ENCODE data around the gene VSTM2B.

VSTM2B gene

DNA sequence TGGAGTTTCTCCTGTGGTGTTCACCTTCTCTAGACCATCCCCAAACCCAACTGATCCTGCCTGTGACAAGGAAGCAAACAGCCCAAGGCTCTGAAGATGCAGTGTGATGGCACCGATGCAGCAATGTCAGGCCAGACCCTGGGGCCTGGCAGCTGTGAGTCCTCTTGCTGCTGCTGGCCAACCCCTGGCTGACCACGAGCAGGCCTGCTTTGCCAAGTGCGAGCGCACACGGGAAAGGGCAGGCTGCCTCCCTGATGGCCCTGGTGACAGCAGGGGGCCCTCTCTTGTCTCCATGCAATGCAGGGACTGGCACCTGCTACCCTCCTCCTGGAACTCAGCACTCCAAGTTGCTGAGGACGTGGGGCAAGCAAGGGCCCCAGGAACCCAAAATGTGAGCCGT, 5.4 kb upstream of the VSTM2B start:
- no peak for DNase-seq (ENCODE audit: low read depth)
- TF ChIP-seq, protein P1, sequence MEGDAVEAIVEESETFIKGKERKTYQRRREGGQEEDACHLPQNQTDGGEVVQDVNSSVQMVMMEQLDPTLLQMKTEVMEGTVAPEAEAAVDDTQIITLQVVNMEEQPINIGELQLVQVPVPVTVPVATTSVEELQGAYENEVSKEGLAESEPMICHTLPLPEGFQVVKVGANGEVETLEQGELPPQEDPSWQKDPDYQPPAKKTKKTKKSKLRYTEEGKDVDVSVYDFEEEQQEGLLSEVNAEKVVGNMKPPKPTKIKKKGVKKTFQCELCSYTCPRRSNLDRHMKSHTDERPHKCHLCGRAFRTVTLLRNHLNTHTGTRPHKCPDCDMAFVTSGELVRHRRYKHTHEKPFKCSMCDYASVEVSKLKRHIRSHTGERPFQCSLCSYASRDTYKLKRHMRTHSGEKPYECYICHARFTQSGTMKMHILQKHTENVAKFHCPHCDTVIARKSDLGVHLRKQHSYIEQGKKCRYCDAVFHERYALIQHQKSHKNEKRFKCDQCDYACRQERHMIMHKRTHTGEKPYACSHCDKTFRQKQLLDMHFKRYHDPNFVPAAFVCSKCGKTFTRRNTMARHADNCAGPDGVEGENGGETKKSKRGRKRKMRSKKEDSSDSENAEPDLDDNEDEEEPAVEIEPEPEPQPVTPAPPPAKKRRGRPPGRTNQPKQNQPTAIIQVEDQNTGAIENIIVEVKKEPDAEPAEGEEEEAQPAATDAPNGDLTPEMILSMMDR (conservative IDR thresholded peaks at IDR 0.05; ENCODE audit: low read depth, low read length), result no peak
- no peak overlapping the region for H3K4me3 ChIP-seq (ENCODE audit: low read length)

DNA sequence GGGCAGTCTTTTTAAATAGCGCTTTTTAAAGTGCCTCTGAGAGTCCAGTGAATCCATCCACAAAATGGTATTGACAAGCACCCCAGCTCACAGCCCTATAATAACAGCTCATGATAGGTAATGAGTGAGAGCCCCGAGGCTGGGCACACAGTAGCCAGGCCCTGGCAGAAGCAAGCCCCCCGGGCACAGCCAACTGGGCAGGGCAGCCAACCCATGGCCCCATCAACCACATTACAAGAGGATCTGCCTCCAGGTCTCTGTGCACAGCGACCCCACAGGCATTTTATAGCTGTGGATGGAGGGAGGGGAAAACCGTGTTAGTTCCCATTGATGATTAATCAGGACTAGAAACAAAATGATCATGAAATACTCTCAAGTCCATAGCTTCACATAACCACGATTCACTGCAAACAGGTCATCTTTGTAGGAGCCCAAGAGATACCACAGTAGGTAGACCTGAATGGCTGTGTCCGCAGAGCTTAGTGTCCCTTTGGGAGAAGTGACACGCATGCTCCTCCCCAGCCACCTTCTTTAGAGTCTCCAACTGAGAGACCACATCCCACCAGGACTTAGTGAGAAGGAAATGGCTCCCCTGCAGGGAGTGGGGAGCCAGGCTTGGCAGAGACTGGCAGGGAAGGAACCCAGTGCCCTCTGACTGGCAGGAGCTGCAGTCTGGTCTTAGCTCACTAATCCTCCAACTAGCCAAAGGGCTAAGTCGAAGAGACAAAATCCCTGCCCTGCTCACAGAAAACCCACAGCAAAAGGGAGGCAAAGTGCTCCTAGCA, 4.3 kb upstream of the VSTM2B start:
- DNase-seq (ENCODE audit: low read depth), result no peak
- no peak overlapping the region for H3K4me3 ChIP-seq (ENCODE audit: low read length)
- TF ChIP-seq, protein P1 (conservative IDR thresholded peaks at IDR 0.05; ENCODE audit: low read depth, low read length), result no peak

DNA sequence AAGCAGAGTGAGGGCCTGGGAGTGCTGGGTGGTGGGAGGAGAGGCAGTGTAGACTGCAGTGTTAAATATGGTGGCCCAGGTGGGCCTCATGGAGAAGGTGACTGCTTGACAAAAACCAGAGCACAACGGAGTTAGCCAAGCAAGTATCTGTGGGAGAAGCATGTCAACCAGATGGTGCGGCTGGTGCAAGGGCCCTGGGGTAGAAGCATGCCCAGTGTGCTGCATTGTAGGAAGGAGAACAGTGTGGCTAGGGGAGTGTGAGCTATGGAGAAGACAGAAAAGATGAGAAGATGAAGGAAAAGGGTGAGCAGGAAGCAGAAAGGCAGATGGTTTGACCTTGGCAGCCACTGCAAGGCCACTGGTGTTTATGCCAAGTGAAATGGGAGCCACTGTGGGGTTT, 2.2 kb upstream of the VSTM2B start:
- DNase-seq (ENCODE audit: low read depth), result no peak
- TF ChIP-seq, protein P1 (conservative IDR thresholded peaks at IDR 0.05; ENCODE audit: low read depth, low read length), result no peak
- no peak overlapping the region for H3K4me3 ChIP-seq (ENCODE audit: low read length)

DNA sequence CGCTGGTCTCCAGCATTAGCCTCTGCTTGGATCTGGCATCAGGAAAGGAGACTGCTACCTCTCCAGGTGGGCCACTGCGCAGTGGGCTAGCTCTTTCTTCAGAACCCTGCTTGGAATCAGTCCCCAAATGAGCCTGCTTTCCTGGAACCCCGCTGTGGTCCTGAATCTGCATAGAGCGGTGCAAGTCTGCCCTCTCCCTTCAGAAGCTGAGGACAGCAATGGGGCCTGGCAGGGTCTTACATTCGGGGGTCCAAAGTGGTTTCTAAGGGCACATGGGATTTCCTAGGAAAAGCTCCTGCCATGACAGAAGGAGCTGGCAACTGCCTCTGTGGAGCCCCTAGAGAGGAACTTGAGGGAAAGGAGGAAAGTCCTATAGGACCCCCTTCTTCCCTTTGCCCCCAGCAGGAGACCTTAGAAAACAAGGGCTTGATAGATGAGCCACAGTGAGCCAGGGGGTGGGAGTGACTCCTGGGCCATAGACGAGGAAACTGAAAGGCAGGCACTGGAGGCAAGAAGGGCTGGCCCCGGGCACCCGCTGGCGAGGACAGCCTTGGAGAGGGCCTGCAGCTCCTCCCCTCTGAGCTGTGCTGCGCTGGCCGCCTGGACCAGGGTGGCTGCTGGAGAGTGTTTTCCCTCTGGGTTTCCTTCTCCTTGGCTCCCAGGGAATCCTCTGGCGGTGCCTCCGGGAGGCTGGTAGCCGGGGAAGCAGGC, 1.4 kb upstream of the VSTM2B start:
- DNase-seq (ENCODE audit: low read depth), result no peak
- TF ChIP-seq, protein P1 (conservative IDR thresholded peaks at IDR 0.05; ENCODE audit: low read depth, low read length), result no peak
- no peak overlapping the region for H3K4me3 ChIP-seq (ENCODE audit: low read length)

DNA sequence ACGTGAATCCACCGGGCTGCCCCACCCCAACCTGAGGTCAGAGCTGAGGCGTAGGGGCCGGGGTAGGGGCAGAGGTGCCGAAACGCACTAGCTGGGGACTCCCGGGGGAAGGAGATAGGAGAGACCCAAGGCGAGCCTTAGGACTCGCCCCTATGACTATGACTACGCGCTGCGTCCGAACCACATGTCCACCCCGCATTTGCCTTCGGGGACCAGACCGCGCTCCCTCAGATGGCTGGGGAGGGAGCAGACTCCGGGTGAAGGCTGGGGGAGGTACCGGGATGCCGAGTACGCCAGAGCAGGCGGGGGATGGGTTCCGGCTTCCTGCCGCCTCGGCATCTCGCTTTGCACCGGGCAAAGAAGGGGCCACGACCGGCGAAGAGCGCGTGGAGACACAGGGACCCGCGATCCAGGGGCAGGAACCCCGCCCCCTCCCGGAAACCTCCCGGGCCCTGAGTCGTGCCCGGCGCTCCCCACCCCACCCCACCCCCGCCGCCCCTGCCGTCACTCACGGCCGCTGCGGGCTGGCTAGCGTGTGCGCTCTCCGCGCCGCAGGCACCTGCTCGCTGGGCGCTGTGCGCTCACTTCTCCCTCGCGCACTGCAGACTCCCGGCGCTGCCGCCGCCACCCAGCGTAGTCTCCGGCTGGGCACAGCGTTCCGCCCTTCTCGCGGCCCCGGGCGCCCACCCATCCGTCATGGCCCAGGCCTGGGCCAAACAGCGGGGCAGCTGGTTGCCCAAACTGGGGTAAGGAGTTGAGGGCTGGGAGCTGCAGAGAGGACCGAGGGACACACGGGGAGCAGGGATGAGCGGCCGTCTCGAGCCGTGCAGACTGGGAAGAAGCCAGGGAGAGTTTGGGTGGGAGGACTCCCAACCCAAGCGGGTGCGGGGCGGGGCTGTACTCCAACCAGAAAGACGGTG, 622 bp upstream of the VSTM2B start:
- TF ChIP-seq, protein P1 (conservative IDR thresholded peaks at IDR 0.05; ENCODE audit: low read depth, low read length), result no peak
- no peak overlapping the region for H3K4me3 ChIP-seq (ENCODE audit: low read length)
- no peak for DNase-seq (ENCODE audit: low read depth)

DNA sequence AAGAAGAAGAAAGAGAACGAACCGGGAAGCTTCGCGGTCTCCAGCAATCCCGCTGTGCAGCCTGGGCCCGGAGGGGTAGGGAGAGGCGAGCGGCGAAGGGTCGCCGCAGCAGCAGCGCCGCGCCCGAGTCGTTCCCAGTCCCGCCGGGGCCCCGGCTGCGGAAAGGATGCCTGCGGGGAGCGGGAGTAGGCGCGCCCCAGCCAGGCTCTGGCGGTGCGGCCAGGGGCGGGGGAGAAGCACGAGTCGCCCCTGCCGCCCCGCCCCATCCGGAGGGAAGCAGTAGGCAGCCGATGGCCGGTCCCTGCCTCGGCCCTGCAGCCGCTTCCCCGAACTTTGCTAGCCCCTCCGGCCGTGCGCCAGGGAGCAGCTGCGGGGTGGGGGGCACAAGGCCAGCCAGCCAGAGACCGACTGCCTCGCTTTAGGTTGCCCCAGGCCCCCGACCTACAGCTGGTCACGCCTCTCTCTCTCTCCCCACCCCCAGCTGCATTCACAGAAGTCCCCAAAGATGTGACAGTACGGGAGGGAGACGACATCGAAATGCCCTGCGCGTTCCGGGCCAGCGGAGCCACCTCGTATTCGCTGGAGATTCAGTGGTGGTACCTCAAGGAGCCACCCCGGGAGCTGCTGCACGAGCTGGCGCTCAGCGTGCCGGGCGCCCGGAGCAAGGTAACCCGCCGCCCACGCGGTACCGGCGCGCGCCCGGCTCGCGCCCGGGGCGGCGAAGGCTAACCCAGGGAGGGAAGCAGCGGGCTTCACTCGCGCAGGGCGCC, 1.1 kb downstream of the VSTM2B start:
- H3K4me3 ChIP-seq (ENCODE audit: low read length), result no peak overlapping the region
- TF ChIP-seq, protein P1 (conservative IDR thresholded peaks at IDR 0.05; ENCODE audit: low read depth, low read length), result no peak
- no peak for DNase-seq (ENCODE audit: low read depth)
